ENCODE measurements around the gene RASGRF1.

The RASGRF1 gene

DNA sequence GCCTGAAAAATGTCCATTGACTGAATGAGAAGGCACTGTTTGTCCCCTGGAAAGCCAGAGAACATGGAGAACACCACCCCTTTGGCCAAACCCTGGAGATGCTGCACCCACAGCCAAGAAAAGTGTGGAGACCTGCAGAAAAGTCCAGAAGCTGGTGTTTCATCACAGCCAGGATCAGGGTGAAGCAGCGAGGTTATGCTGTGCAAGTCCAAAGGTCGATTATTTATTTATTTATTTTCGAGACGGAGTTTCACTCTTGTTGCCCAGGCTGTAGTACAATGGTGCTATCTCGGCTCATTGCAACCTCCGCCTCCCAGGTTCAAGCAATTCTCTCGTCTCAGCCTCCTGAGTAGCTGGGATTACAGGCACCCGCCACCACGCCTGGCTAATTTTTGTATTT lies 140.2 kb downstream of the RASGRF1 start:
- Histone ChIP-seq H3K27me3 (ENCODE audit: low read depth, low read length) (no peaks in the 10 kb centered on the region), H2AFZ (ENCODE audit: low read depth, low read length) (no peak overlapping the region), H3K27ac (ENCODE audit: low read length) (no peak overlapping the region), H3K79me2 (ENCODE audit: low read length) (no peaks in the 10 kb centered on the region), H4K20me1 (ENCODE audit: insufficient read depth, low read length) (no peaks in the 10 kb centered on the region), H3K9ac (ENCODE audit: low read length) (no peak overlapping the region), H3K9me3 (ENCODE audit: insufficient read depth, low read length) (no peaks in the 10 kb centered on the region), H3K4me2 (ENCODE audit: low read length) (no peak overlapping the region), H3K4me3 (ENCODE audit: low read length) (no peak overlapping the region), H3K4me1 (ENCODE audit: low read length) (peaks cover 7% of the 10 kb centered on the region), H3K36me3 (replicated peaks; ENCODE audit: low read depth, low read length) (no peaks in the 10 kb centered on the region)
- TF ChIP-seq EZH2phosphoT487 (IDR thresholded peaks at IDR 0.05; ENCODE audit: low read depth): no peak
- TF ChIP-seq, protein P1, sequence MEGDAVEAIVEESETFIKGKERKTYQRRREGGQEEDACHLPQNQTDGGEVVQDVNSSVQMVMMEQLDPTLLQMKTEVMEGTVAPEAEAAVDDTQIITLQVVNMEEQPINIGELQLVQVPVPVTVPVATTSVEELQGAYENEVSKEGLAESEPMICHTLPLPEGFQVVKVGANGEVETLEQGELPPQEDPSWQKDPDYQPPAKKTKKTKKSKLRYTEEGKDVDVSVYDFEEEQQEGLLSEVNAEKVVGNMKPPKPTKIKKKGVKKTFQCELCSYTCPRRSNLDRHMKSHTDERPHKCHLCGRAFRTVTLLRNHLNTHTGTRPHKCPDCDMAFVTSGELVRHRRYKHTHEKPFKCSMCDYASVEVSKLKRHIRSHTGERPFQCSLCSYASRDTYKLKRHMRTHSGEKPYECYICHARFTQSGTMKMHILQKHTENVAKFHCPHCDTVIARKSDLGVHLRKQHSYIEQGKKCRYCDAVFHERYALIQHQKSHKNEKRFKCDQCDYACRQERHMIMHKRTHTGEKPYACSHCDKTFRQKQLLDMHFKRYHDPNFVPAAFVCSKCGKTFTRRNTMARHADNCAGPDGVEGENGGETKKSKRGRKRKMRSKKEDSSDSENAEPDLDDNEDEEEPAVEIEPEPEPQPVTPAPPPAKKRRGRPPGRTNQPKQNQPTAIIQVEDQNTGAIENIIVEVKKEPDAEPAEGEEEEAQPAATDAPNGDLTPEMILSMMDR (IDR thresholded peaks at IDR 0.05; ENCODE audit: low read depth, low read length): no peak

DNA sequence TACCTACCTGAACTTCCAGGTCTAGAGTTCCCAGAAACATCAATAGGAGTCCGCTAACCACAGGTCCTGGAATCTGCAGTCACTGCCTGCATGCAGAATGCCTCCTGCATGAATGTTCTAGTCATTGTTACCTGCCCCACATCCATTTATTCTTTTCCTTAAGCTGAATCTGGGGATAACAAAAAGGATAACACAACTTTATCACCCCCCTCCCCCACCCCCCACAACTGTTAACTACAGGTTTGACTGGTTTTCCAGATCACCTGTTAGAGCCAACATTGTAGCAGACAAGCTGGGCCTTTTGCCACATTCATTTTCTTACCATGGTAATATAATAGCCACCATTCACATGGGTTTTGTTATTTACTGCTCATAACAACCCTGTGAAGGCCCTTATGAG lies 141.1 kb downstream of the RASGRF1 start:
- Histone ChIP-seq H3K27me3 (ENCODE audit: low read depth, low read length) (no peaks in the 10 kb centered on the region), H3K4me2 (ENCODE audit: low read length) (no peak overlapping the region), H3K36me3 (replicated peaks; ENCODE audit: low read depth, low read length) (no peaks in the 10 kb centered on the region), H3K27ac (ENCODE audit: low read length) (no peak overlapping the region), H3K4me1 (ENCODE audit: low read length) (peaks cover 7% of the 10 kb centered on the region), H3K9me3 (ENCODE audit: insufficient read depth, low read length) (no peaks in the 10 kb centered on the region), H2AFZ (ENCODE audit: low read depth, low read length) (no peak overlapping the region), H4K20me1 (ENCODE audit: insufficient read depth, low read length) (no peaks in the 10 kb centered on the region), H3K9ac (ENCODE audit: low read length) (no peak overlapping the region), H3K79me2 (ENCODE audit: low read length) (peaks cover 4% of the 10 kb centered on the region), H3K4me3 (ENCODE audit: low read length) (no peak overlapping the region)
- TF ChIP-seq, protein P1 (IDR thresholded peaks at IDR 0.05; ENCODE audit: low read depth, low read length): no peak
- no peak for TF ChIP-seq EZH2phosphoT487 (IDR thresholded peaks at IDR 0.05; ENCODE audit: low read depth)

DNA sequence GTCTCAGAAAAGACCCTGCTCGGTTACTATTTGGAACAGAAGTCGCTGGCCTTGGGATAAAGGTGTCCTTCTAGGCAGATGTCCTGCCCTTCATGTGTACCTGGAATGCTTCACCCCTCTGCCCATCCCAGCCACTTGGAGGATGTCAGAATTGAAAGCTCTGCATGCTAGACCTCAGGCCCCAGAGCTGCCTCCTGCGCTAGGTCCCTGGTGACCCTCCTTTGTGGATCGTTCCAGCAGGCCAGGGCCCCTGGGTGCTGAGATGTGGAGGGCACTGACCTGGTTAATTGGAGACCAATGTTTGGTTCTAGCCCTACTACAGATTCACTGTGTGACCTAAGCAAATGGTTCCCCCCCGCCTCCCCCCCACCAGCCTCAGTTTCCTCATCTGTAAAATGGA lies 143.1 kb downstream of the RASGRF1 start:
- Histone ChIP-seq H3K4me2 (ENCODE audit: low read length) (no peak overlapping the region), H3K79me2 (ENCODE audit: low read length) (peaks cover 24% of the 10 kb centered on the region), H3K27ac (ENCODE audit: low read length) (no peak overlapping the region), H3K9me3 (ENCODE audit: insufficient read depth, low read length) (no peaks in the 10 kb centered on the region), H3K4me3 (ENCODE audit: low read length) (no peak overlapping the region), H3K36me3 (replicated peaks; ENCODE audit: low read depth, low read length) (peaks cover 18% of the 10 kb centered on the region), H3K27me3 (ENCODE audit: low read depth, low read length) (no peaks in the 10 kb centered on the region), H3K9ac (ENCODE audit: low read length) (no peak overlapping the region), H4K20me1 (ENCODE audit: insufficient read depth, low read length) (no peaks in the 10 kb centered on the region), H3K4me1 (ENCODE audit: low read length) (peaks cover 14% of the 10 kb centered on the region), H2AFZ (ENCODE audit: low read depth, low read length) (no peak overlapping the region)
- no peak for TF ChIP-seq EZH2phosphoT487 (IDR thresholded peaks at IDR 0.05; ENCODE audit: low read depth)
- TF ChIP-seq, protein P1 (IDR thresholded peaks at IDR 0.05; ENCODE audit: low read depth, low read length): no peak

- TF ChIP-seq EZH2phosphoT487 (IDR thresholded peaks at IDR 0.05; ENCODE audit: low read depth): no peak
- TF ChIP-seq, protein P1 (IDR thresholded peaks at IDR 0.05; ENCODE audit: low read depth, low read length): no peak
- Histone ChIP-seq H4K20me1 (ENCODE audit: insufficient read depth, low read length) (no peaks in the 10 kb centered on the region), H3K4me1 (ENCODE audit: low read length) (peaks cover 19% of the 10 kb centered on the region), H2AFZ (ENCODE audit: low read depth, low read length) (no peak overlapping the region), H3K27me3 (ENCODE audit: low read depth, low read length) (no peaks in the 10 kb centered on the region), H3K4me2 (ENCODE audit: low read length) (no peak overlapping the region), H3K79me2 (ENCODE audit: low read length) (peaks cover 34% of the 10 kb centered on the region), H3K4me3 (ENCODE audit: low read length) (no peak overlapping the region), H3K27ac (ENCODE audit: low read length) (no peak overlapping the region), H3K9ac (ENCODE audit: low read length) (no peak overlapping the region), H3K9me3 (ENCODE audit: insufficient read depth, low read length) (no peaks in the 10 kb centered on the region), H3K36me3 (replicated peaks; ENCODE audit: low read depth, low read length) (peaks cover 26% of the 10 kb centered on the region)
Measured at GRCh38 chr15:78946493-78946892, 144.1 kb downstream of the RASGRF1 start.

Data from OCI-LY3 (cell line).